Astrocyte (in vitro differentiated cells and primary cell): ENCODE measurements around the gene TMEM223. TPM values are rescaled to one million over a fixed set of nuclear protein-coding genes. Genes with fewer than 3 reads are reported as not detected.
"Not testable (repeated sequence)": the region's sequence is repeated elsewhere in the genome, so short reads cannot be mapped to it uniquely, and the experiment has no call there.

Source experiments
- DNase-seq: peaks from one replicate; pipeline ENCODE4 v3.0.0-alpha.2; 2010; ENCODE audit warnings: low read depth
- FAIRE-seq: peaks from 2 replicates; lab custom pipeline; 2011; peaks lifted over from hg19 to GRCh38; lab: Jason Lieb, UNC
- H2AFZ ChIP-seq: 2 replicates; pipeline ENCODE4 v1.6.0; 2012; ENCODE audit warnings: low read depth, low read length, inconsistent platforms
- H3K27ac ChIP-seq: 2 replicates; pipeline ENCODE4 v1.5.1; 2011; ENCODE audit warnings: low read depth, low read length, inconsistent platforms
- H3K27me3 ChIP-seq: 2 replicates; pipeline ENCODE4 v1.6.0; 2011; ENCODE audit warnings: low read length, inconsistent platforms; ENCODE audit not compliant: insufficient read depth
- H3K36me3 ChIP-seq: 2 replicates; pipeline ENCODE4 v1.5.1; 2011; ENCODE audit warnings: low read length, inconsistent platforms; ENCODE audit not compliant: insufficient read depth
- H3K4me1 ChIP-seq: 2 replicates; pipeline ENCODE4 v1.5.1; 2011; ENCODE audit warnings: low read length, inconsistent platforms; ENCODE audit not compliant: insufficient read depth
- H3K4me2 ChIP-seq: 2 replicates; pipeline ENCODE4 v1.6.0; 2012; ENCODE audit warnings: low read length, inconsistent platforms
- H3K4me3 ChIP-seq: 2 replicates; pipeline ENCODE4 v1.5.1; 2011; ENCODE audit warnings: low read depth, mild to moderate bottlenecking, low read length, inconsistent platforms; ENCODE audit not compliant: insufficient read depth
- H3K79me2 ChIP-seq: 2 replicates; pipeline ENCODE4 v1.6.0; 2012; ENCODE audit warnings: mild to moderate bottlenecking, low read length, inconsistent platforms; ENCODE audit not compliant: insufficient read depth
- H3K9ac ChIP-seq: 2 replicates; pipeline ENCODE4 v1.6.0; 2012; ENCODE audit warnings: mild to moderate bottlenecking, low read length, inconsistent platforms
- H3K9me3 ChIP-seq: 2 replicates; pipeline ENCODE4 v1.5.1; 2012; ENCODE audit warnings: low read depth, mild to moderate bottlenecking, low read length, inconsistent platforms; ENCODE audit not compliant: insufficient read depth
- H4K20me1 ChIP-seq: 2 replicates; pipeline ENCODE4 v1.6.0; 2012; ENCODE audit warnings: low read length, inconsistent platforms; ENCODE audit not compliant: insufficient read depth
- H3K27ac Mint-ChIP-seq: one replicate; pipeline ENCODE4 v1.8.0; 2021; ENCODE audit warnings: mild to moderate bottlenecking, mixed read lengths; ENCODE audit not compliant: unreplicated experiment
- H3K27me3 Mint-ChIP-seq: one replicate; pipeline ENCODE4 v1.8.0; 2021; ENCODE audit warnings: low read depth, mixed read lengths; ENCODE audit not compliant: unreplicated experiment
- H3K36me3 Mint-ChIP-seq: one replicate; pipeline ENCODE4 v1.8.0; 2021; ENCODE audit warnings: low read depth, mixed read lengths; ENCODE audit not compliant: unreplicated experiment
- H3K4me1 Mint-ChIP-seq: one replicate; pipeline ENCODE4 v1.8.0; 2021; ENCODE audit warnings: low read depth, mixed read lengths; ENCODE audit not compliant: unreplicated experiment
- H3K4me3 Mint-ChIP-seq: one replicate; pipeline ENCODE4 v1.8.0; 2021; ENCODE audit warnings: mild to moderate bottlenecking, moderate library complexity, mixed read lengths; ENCODE audit not compliant: unreplicated experiment
- H3K9me3 Mint-ChIP-seq: one replicate; pipeline ENCODE4 v1.8.0; 2021; ENCODE audit warnings: mild to moderate bottlenecking, mixed read lengths; ENCODE audit not compliant: unreplicated experiment
- EZH2 ChIP-seq: IDR thresholded peaks from 2 replicates; pipeline ENCODE4 v1.6.1; 2012; ENCODE audit warnings: mild to moderate bottlenecking, low read length, inconsistent platforms; ENCODE audit not compliant: insufficient read depth
- total RNA-seq: library from RNA; stranded (reverse); gene quantifications from 2 replicates; pipeline ENCODE4 v1.2.1, GENCODE V29; 2021
- TF ChIP-seq, protein P1 (sequence below): IDR thresholded peaks from 2 replicates; pipeline ENCODE4 v1.5.1; 2011; ENCODE audit warnings: low read depth, mild to moderate bottlenecking, inconsistent platforms, low read length, moderate library complexity; ENCODE audit not compliant: insufficient read depth

The TMEM223 gene
- total RNA-seq, 1 donor from 2014 or later, result 7.8 TPM

DNA sequence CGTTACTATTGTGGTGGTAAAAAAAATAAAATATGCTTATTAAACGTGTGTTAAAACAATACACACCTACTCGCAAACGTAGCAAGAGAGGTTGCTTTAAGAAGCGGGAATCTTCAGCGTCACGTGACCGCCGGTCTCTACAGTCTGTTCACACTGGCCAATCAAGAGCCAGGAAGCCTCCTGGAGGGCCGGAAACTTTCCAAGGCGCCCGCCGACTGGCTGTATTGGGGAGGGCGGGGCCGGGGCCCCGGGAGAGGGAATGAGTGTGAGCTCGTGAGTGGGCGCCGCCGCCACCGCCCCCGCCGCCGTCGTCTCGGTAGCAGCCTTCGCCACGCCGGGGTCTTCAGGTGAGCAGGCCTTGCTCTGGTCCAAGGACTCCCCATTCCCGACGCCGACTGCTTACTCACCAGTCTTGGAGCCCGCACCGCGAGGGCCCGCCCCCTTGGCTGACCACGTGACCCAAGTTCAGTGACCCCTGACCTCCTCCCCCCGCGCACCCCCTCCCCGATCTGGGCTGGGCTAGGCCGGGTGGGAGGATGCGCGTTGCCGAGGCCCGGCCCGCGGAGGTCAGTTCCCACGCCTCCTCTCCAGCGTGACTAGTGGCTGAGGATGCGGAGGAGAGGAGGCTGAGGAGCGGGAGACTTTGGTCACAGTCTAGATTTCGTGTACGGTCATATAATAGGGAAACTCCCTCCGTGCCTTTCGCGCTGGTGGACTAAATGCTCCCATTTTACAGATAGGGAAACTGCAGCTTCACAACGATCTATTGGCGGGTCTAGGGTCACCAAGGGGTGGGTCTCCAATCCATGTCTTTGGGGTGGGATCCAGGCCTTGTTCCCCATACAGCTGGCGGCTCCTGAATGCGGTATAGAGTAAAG lies 20.4 kb downstream of the TMEM223 start, which contains the start of gene TAF6L:
TAF6L (plus strand) TSS at position 253 of the 878 bp plus-strand sequence. CDS start 4,388 bp downstream, outside the sequence.
- Histone ChIP-seq H3K79me2 (peaks cover 18% of the 10 kb centered on the region), H4K20me1 (no peaks in the 10 kb centered on the region), H3K27ac (peak within 1 kb of the TSS; percentile 74), H3K27me3 (no peaks in the 10 kb centered on the region), H3K4me3 (peak within 1 kb of the TSS; percentile 72), H3K4me1 (peaks cover 12% of the 10 kb centered on the region), H3K4me2 (peak within 1 kb of the TSS; percentile 85), H3K9ac (peak within 1 kb of the TSS; percentile 77), H3K9me3 (no peaks in the 10 kb centered on the region), H2AFZ (peak within 1 kb of the TSS; percentile 90), H3K36me3 (peaks cover 8% of the 10 kb centered on the region)
- TF ChIP-seq, protein P1, sequence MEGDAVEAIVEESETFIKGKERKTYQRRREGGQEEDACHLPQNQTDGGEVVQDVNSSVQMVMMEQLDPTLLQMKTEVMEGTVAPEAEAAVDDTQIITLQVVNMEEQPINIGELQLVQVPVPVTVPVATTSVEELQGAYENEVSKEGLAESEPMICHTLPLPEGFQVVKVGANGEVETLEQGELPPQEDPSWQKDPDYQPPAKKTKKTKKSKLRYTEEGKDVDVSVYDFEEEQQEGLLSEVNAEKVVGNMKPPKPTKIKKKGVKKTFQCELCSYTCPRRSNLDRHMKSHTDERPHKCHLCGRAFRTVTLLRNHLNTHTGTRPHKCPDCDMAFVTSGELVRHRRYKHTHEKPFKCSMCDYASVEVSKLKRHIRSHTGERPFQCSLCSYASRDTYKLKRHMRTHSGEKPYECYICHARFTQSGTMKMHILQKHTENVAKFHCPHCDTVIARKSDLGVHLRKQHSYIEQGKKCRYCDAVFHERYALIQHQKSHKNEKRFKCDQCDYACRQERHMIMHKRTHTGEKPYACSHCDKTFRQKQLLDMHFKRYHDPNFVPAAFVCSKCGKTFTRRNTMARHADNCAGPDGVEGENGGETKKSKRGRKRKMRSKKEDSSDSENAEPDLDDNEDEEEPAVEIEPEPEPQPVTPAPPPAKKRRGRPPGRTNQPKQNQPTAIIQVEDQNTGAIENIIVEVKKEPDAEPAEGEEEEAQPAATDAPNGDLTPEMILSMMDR, result no peak
- TF ChIP-seq EZH2, result no peak
- Mint-ChIP-seq H3K4me1 (peaks cover 7% of the 10 kb centered on the region), H3K27me3 (no peaks in the 10 kb centered on the region), H3K4me3 (peak within 1 kb of the TSS; percentile 84), H3K27ac (peak within 1 kb of the TSS; percentile 90), H3K36me3 (peaks cover 8% of the 10 kb centered on the region), H3K9me3 (no peaks in the 10 kb centered on the region)
- DNase-seq (peak; percentile 88), FAIRE-seq (no peak)

DNA sequence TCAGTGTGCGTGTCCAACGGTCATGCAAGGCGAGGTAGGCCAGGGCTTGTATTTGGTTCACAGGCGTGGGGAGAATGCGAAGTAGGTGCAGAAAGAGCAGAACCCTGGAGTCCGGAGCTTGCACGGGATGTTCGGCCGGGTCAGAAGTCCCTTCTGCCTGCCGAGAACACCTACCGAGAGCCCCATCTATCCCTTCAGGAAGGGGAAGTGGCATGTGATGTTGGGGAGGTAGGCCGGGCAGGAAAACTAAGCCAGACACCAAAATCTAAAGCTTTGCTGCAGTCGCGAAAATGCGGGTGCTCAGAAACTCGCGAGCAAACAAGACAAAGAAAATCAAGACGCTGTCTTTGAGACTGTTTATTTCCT lies 21.0 kb downstream of the TMEM223 start:
- H3K4me3 ChIP-seq, result peak overlapping the region; percentile 72
- peak overlapping the region; percentile 90 for H2AFZ ChIP-seq
- H3K36me3 ChIP-seq, result peaks cover 11% of the 10 kb centered on the region
- no peaks in the 10 kb centered on the region for H3K9me3 ChIP-seq
- peaks cover 12% of the 10 kb centered on the region for H3K4me1 ChIP-seq
- peak overlapping the region; percentile 74 for H3K27ac ChIP-seq
- Mint-ChIP-seq H3K9me3 (no peaks in the 10 kb centered on the region), H3K27ac (peak overlapping the region; percentile 90), H3K36me3 (peaks cover 5% of the 10 kb centered on the region), H3K4me1 (peaks cover 7% of the 10 kb centered on the region), H3K4me3 (peak overlapping the region; percentile 84), H3K27me3 (no peaks in the 10 kb centered on the region)
- no peak for FAIRE-seq
- H3K27me3 ChIP-seq, result no peaks in the 10 kb centered on the region
- H3K9ac ChIP-seq, result peak overlapping the region; percentile 77
- TF ChIP-seq, protein P1, result no peak
- TF ChIP-seq EZH2, result no peak
- peak; percentile 16 for DNase-seq
- no peaks in the 10 kb centered on the region for H4K20me1 ChIP-seq
- H3K4me2 ChIP-seq, result peak overlapping the region; percentile 85
- peaks cover 18% of the 10 kb centered on the region for H3K79me2 ChIP-seq

DNA sequence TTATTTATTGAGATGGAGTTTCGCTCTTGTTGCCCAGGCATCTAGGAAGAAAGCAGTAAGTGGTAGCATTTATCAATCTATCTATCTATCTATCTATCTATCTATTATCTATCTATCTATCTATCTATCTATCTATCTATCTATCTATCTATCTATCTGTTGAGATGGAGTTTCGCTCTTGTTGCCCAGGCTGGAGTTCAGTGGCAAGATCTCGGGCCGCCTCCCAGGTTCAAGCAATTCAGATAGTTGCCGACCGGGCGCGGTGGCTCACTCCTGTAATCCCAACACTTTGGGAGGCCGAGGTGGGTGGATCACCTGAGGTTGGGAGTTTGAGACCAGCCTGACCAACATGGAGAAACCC lies 31.0 kb downstream of the TMEM223 start:
- H3K27me3 Mint-ChIP-seq, DNase-seq, H3K4me3 ChIP-seq, H3K9me3 ChIP-seq, H3K27ac Mint-ChIP-seq, H3K4me1 Mint-ChIP-seq, FAIRE-seq, H3K9me3 Mint-ChIP-seq, H4K20me1 ChIP-seq, H3K9ac ChIP-seq, H3K27ac ChIP-seq, H3K27me3 ChIP-seq, H3K36me3 ChIP-seq, H2AFZ ChIP-seq, H3K36me3 Mint-ChIP-seq, H3K4me1 ChIP-seq: not testable (repeated sequence)
- H3K4me3 Mint-ChIP-seq, result peak overlapping the region; percentile 91
- Histone ChIP-seq H3K4me2 (peak overlapping the region; percentile 95), H3K79me2 (peaks cover 17% of the 10 kb centered on the region)
